WTC11 (cell line): ENCODE measurements around the gene PNPLA6. TPM values are rescaled to one million over a fixed set of nuclear protein-coding genes. Genes with fewer than 3 reads are reported as not detected.

Experiments
- ATAC-seq: fragments of 200-7000 bp; cut with Tn5 transposase; 2 replicates; pipeline ENCODE4 v1.10.0; 2021; ENCODE audit warnings: mild to moderate bottlenecking, moderate library complexity
- CTCF ChIA-PET: fragments of 300-600 bp; sonication (Branson Sonifier 250); formaldehyde crosslinking; loops from one replicate; lab custom pipeline; 2021; ENCODE audit warnings: antibody characterized with exemption; lab: Charles Lee
- POLR2A ChIA-PET: fragments of 350-600 bp; sonication (Branson Sonifier 250); formaldehyde crosslinking; loops from one replicate; lab custom pipeline; 2021; ENCODE audit warnings: antibody characterized with exemption; lab: Charles Lee
- DNase-seq: peaks from one replicate; pipeline ENCODE4 v3.0.0; 2021; ENCODE audit warnings: low spot score
- H3K27ac Mint-ChIP-seq: 2 replicates; pipeline ENCODE4 v1.8.0; 2021; ENCODE audit warnings: mixed read lengths
- H3K27me3 Mint-ChIP-seq: 2 replicates; pipeline ENCODE4 v1.8.0; 2021; ENCODE audit warnings: low read depth, mild to moderate bottlenecking, moderate library complexity, mixed read lengths
- H3K36me3 Mint-ChIP-seq: 2 replicates; pipeline ENCODE4 v1.8.0; 2021; ENCODE audit warnings: mixed read lengths
- H3K4me1 Mint-ChIP-seq: 2 replicates; pipeline ENCODE4 v1.8.0; 2022; ENCODE audit warnings: mixed read lengths
- H3K4me3 Mint-ChIP-seq: 2 replicates; pipeline ENCODE4 v1.8.0; 2021; ENCODE audit warnings: mild to moderate bottlenecking, moderate library complexity, mixed read lengths
- H3K9me3 Mint-ChIP-seq: 2 replicates; pipeline ENCODE4 v1.8.0; 2021; ENCODE audit warnings: mixed read lengths
- CBFB ChIP-seq: sonication (generic); formaldehyde crosslinking; IDR thresholded peaks from 2 replicates; pipeline ENCODE4 v1.8.1; 2022; ENCODE audit warnings: mild to moderate bottlenecking, low read depth, missing genetic modification reagents
- CREM ChIP-seq: sonication (generic); formaldehyde crosslinking; IDR thresholded peaks from 2 replicates; pipeline ENCODE4 v1.8.1; 2022; ENCODE audit warnings: mild to moderate bottlenecking, missing genetic modification reagents, moderate library complexity
- ELF4 ChIP-seq: sonication (generic); formaldehyde crosslinking; IDR thresholded peaks from 2 replicates; pipeline ENCODE4 v1.8.1; 2022; ENCODE audit warnings: low read depth, mild to moderate bottlenecking, moderate library complexity, missing genetic modification reagents
- GRHL2 ChIP-seq: fragments of 250-450 bp; sonication (Bioruptor Pico); IDR thresholded peaks from 2 replicates; pipeline ENCODE4 v1.8.0; 2022; ENCODE audit warnings: mild to moderate bottlenecking, moderate library complexity; ENCODE audit not compliant: insufficient replicate concordance, severe bottlenecking
- HMGA2 ChIP-seq: fragments of 250-450 bp; sonication (Bioruptor Pico); IDR thresholded peaks from 2 replicates; pipeline ENCODE4 v1.4.0; 2021; ENCODE audit warnings: mild to moderate bottlenecking, moderate library complexity
- IRF2 ChIP-seq: sonication (generic); formaldehyde crosslinking; IDR thresholded peaks from 2 replicates; pipeline ENCODE4 v1.8.0; 2022; ENCODE audit warnings: low read depth, missing genetic modification reagents, borderline replicate concordance
- KAT7 ChIP-seq: sonication (generic); formaldehyde crosslinking; IDR thresholded peaks from 2 replicates; pipeline ENCODE4 v1.8.1; 2023; ENCODE audit warnings: missing genetic modification reagents, mild to moderate bottlenecking, borderline replicate concordance
- NFE2L1 ChIP-seq: sonication (generic); formaldehyde crosslinking; IDR thresholded peaks from 2 replicates; pipeline ENCODE4 v1.8.1; 2023; ENCODE audit warnings: missing genetic modification reagents
- NFYB ChIP-seq: sonication (generic); formaldehyde crosslinking; conservative IDR thresholded peaks from 2 replicates; pipeline ENCODE4 v1.8.0; 2022; ENCODE audit warnings: low read depth, missing genetic modification reagents
- NR3C1 ChIP-seq: sonication (generic); formaldehyde crosslinking; conservative IDR thresholded peaks from 2 replicates; pipeline ENCODE4 v1.8.1; 2023; ENCODE audit warnings: low read depth, mild to moderate bottlenecking, missing genetic modification reagents
- RELA ChIP-seq: sonication (generic); formaldehyde crosslinking; IDR thresholded peaks from 2 replicates; pipeline ENCODE4 v1.8.1; 2022; ENCODE audit warnings: missing genetic modification reagents, mild to moderate bottlenecking, borderline replicate concordance
- SMAD3 ChIP-seq: sonication (generic); formaldehyde crosslinking; IDR thresholded peaks from 2 replicates; pipeline ENCODE4 v1.8.0; 2022; ENCODE audit warnings: missing genetic modification reagents, mild to moderate bottlenecking, borderline replicate concordance
- SOX15 ChIP-seq: fragments of 250-450 bp; sonication (Bioruptor Pico); IDR thresholded peaks from 2 replicates; pipeline ENCODE4 v1.9.0; 2021; ENCODE audit warnings: mild to moderate bottlenecking
- ZBTB21 ChIP-seq: sonication (generic); formaldehyde crosslinking; IDR thresholded peaks from 2 replicates; pipeline ENCODE4 v1.8.1; 2023; ENCODE audit warnings: mild to moderate bottlenecking, missing genetic modification reagents, borderline replicate concordance
- ZNF121 ChIP-seq: sonication (generic); formaldehyde crosslinking; IDR thresholded peaks from 2 replicates; pipeline ENCODE4 v1.8.0; 2023; ENCODE audit warnings: missing genetic modification reagents
- ZNF416 ChIP-seq: fragments of 250-450 bp; sonication (Bioruptor Pico); IDR thresholded peaks from 2 replicates; pipeline ENCODE4 v1.9.0; 2021; ENCODE audit warnings: mild to moderate bottlenecking, inconsistent platforms
- total RNA-seq: library from RNA; stranded (reverse); gene quantifications from 3 replicates; pipeline ENCODE4 v1.2.3, GENCODE V29; 2021
- TF ChIP-seq, protein P1 (sequence below): fragments of 250-450 bp; sonication (Bioruptor Pico); IDR thresholded peaks from 2 replicates; pipeline ENCODE4 v1.9.0; 2021; ENCODE audit warnings: mild to moderate bottlenecking, borderline replicate concordance
- TF ChIP-seq, protein P2 (sequence below): sonication (generic); formaldehyde crosslinking; IDR thresholded peaks from 2 replicates; pipeline ENCODE4 v1.8.0; 2023; ENCODE audit warnings: mild to moderate bottlenecking, missing genetic modification reagents
- TF ChIP-seq, protein P3 (sequence below): sonication (generic); formaldehyde crosslinking; IDR thresholded peaks from 2 replicates; pipeline ENCODE4 v1.8.1; 2022; ENCODE audit warnings: mild to moderate bottlenecking, moderate library complexity, missing genetic modification reagents
- TF ChIP-seq, protein P4 (sequence below): sonication (generic); formaldehyde crosslinking; conservative IDR thresholded peaks from 2 replicates; pipeline ENCODE4 v1.8.1; 2022; ENCODE audit warnings: mild to moderate bottlenecking, missing genetic modification reagents
- TF ChIP-seq, protein P5 (sequence below): sonication (generic); formaldehyde crosslinking; IDR thresholded peaks from 2 replicates; pipeline ENCODE4 v1.8.0; 2022; ENCODE audit warnings: mild to moderate bottlenecking, missing genetic modification reagents
- TF ChIP-seq, protein P6 (sequence below): sonication (generic); formaldehyde crosslinking; IDR thresholded peaks from 2 replicates; pipeline ENCODE4 v1.8.1; 2023; ENCODE audit warnings: mild to moderate bottlenecking, missing genetic modification reagents, moderate library complexity

Gene PNPLA6
- total RNA-seq, 1 experiment from 2014 or later = 149 TPM

DNA sequence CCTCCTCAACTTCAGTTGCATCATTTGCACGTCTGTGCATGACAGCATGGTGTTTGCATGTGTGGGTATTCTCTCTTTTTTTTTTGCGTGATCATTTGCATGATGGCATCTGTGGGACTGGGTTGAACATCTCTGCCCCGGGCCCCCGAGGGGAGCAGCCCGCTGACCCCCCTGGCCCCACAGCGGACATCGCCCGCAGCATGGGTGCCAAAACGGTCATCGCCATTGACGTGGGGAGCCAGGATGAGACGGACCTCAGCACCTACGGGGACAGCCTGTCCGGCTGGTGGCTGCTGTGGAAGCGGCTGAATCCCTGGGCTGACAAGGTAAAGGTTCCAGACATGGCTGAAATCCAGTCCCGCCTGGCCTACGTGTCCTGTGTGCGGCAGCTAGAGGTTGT is 23.1 kb downstream of the PNPLA6 start:
- Mint-ChIP-seq H3K4me1 (no peaks in the 10 kb centered on the region; the same call in 1 of the 2 replicates), H3K27me3 (no peaks in the 10 kb centered on the region; the same call in 1 of the 2 replicates), H3K36me3 (peaks cover 23% of the 10 kb centered on the region)
- ATAC-seq = no peak
- CTCF ChIA-PET = interaction anchor here (2.3 kb wide), 1 partner anchor 10 kb away, joined by 18 read pairs; no protein-coding TSS in a partner anchor
- no peak for TF ChIP-seq RELA (CRISPR knock-in tag)
- no peak for TF ChIP-seq CREM (CRISPR knock-in tag)
- TF ChIP-seq NFE2L1 = no peak
- TF ChIP-seq CBFB (CRISPR knock-in tag) = no peak
- no peak for TF ChIP-seq GRHL2 (CRISPR knock-in tag)
- TF ChIP-seq, protein P1, sequence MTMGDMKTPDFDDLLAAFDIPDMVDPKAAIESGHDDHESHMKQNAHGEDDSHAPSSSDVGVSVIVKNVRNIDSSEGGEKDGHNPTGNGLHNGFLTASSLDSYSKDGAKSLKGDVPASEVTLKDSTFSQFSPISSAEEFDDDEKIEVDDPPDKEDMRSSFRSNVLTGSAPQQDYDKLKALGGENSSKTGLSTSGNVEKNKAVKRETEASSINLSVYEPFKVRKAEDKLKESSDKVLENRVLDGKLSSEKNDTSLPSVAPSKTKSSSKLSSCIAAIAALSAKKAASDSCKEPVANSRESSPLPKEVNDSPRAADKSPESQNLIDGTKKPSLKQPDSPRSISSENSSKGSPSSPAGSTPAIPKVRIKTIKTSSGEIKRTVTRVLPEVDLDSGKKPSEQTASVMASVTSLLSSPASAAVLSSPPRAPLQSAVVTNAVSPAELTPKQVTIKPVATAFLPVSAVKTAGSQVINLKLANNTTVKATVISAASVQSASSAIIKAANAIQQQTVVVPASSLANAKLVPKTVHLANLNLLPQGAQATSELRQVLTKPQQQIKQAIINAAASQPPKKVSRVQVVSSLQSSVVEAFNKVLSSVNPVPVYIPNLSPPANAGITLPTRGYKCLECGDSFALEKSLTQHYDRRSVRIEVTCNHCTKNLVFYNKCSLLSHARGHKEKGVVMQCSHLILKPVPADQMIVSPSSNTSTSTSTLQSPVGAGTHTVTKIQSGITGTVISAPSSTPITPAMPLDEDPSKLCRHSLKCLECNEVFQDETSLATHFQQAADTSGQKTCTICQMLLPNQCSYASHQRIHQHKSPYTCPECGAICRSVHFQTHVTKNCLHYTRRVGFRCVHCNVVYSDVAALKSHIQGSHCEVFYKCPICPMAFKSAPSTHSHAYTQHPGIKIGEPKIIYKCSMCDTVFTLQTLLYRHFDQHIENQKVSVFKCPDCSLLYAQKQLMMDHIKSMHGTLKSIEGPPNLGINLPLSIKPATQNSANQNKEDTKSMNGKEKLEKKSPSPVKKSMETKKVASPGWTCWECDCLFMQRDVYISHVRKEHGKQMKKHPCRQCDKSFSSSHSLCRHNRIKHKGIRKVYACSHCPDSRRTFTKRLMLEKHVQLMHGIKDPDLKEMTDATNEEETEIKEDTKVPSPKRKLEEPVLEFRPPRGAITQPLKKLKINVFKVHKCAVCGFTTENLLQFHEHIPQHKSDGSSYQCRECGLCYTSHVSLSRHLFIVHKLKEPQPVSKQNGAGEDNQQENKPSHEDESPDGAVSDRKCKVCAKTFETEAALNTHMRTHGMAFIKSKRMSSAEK = no peak
- no peak for TF ChIP-seq ZNF121 (CRISPR knock-in tag)
- TF ChIP-seq, protein P2, sequence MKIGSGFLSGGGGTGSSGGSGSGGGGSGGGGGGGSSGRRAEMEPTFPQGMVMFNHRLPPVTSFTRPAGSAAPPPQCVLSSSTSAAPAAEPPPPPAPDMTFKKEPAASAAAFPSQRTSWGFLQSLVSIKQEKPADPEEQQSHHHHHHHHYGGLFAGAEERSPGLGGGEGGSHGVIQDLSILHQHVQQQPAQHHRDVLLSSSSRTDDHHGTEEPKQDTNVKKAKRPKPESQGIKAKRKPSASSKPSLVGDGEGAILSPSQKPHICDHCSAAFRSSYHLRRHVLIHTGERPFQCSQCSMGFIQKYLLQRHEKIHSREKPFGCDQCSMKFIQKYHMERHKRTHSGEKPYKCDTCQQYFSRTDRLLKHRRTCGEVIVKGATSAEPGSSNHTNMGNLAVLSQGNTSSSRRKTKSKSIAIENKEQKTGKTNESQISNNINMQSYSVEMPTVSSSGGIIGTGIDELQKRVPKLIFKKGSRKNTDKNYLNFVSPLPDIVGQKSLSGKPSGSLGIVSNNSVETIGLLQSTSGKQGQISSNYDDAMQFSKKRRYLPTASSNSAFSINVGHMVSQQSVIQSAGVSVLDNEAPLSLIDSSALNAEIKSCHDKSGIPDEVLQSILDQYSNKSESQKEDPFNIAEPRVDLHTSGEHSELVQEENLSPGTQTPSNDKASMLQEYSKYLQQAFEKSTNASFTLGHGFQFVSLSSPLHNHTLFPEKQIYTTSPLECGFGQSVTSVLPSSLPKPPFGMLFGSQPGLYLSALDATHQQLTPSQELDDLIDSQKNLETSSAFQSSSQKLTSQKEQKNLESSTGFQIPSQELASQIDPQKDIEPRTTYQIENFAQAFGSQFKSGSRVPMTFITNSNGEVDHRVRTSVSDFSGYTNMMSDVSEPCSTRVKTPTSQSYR = no peak
- TF ChIP-seq, protein P3, sequence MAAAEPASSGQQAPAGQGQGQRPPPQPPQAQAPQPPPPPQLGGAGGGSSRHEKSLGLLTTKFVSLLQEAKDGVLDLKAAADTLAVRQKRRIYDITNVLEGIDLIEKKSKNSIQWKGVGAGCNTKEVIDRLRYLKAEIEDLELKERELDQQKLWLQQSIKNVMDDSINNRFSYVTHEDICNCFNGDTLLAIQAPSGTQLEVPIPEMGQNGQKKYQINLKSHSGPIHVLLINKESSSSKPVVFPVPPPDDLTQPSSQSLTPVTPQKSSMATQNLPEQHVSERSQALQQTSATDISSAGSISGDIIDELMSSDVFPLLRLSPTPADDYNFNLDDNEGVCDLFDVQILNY (CRISPR knock-in tag) = no peak
- TF ChIP-seq ELF4 = no peak
- TF ChIP-seq IRF2 (CRISPR knock-in tag) = no peak
- TF ChIP-seq, protein P4, sequence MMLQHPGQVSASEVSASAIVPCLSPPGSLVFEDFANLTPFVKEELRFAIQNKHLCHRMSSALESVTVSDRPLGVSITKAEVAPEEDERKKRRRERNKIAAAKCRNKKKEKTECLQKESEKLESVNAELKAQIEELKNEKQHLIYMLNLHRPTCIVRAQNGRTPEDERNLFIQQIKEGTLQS (CRISPR knock-in tag) = no peak
- no peak for TF ChIP-seq ZNF416
- TF ChIP-seq NR3C1 (CRISPR knock-in tag) = no peak
- no peak for TF ChIP-seq SMAD3
- TF ChIP-seq NFYB (CRISPR knock-in tag) = no peak
- TF ChIP-seq, protein P5, sequence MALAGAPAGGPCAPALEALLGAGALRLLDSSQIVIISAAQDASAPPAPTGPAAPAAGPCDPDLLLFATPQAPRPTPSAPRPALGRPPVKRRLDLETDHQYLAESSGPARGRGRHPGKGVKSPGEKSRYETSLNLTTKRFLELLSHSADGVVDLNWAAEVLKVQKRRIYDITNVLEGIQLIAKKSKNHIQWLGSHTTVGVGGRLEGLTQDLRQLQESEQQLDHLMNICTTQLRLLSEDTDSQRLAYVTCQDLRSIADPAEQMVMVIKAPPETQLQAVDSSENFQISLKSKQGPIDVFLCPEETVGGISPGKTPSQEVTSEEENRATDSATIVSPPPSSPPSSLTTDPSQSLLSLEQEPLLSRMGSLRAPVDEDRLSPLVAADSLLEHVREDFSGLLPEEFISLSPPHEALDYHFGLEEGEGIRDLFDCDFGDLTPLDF (CRISPR knock-in tag) = no peak
- TF ChIP-seq, all 79 proteins: peak for 0
- H3K9me3 Mint-ChIP-seq = no peaks in the 10 kb centered on the region
- no peak overlapping the region for H3K27ac Mint-ChIP-seq
- no peak overlapping the region for H3K4me3 Mint-ChIP-seq
- POLR2A ChIA-PET = no interaction called here
- DNase-seq = no peak

DNA sequence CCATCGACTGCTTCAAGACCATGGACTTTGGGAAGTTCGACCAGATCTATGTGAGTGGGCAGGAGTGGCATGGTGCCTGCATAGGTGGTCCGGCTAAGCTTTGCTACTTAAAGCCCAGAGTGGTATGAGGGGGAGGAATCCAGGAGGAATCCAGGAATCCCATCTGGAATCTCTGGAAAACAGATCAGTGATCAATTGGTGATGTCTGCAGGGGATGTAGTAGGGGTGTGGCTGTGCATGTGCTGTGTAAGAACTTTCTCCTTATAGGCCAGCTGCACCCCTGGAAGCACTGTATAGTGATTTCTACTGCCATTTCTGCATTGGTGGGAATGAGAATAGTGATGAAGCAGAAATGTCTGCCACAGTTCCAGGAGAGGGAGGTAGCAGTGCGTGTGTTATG is 23.6 kb downstream of the PNPLA6 start:
- no peaks in the 10 kb centered on the region for H3K9me3 Mint-ChIP-seq

More for the DNA sequence above, 23.6 kb downstream of the PNPLA6 start:
- TF ChIP-seq KAT7 = no peak
- no peak for TF ChIP-seq HMGA2 (CRISPR knock-in tag)
- TF ChIP-seq SOX15 (CRISPR knock-in tag) = no peak
- TF ChIP-seq ZBTB21 (CRISPR knock-in tag) = no peak
- TF ChIP-seq CREM (CRISPR knock-in tag) = no peak
- TF ChIP-seq, protein P6, sequence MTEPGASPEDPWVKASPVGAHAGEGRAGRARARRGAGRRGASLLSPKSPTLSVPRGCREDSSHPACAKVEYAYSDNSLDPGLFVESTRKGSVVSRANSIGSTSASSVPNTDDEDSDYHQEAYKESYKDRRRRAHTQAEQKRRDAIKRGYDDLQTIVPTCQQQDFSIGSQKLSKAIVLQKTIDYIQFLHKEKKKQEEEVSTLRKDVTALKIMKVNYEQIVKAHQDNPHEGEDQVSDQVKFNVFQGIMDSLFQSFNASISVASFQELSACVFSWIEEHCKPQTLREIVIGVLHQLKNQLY = no peak
- TF ChIP-seq IRF2 (CRISPR knock-in tag) = no peak
- Mint-ChIP-seq H3K27ac (no peak overlapping the region), H3K4me3 (no peak overlapping the region), H3K36me3 (peaks cover 23% of the 10 kb centered on the region), H3K4me1 (no peaks in the 10 kb centered on the region; the same call in 1 of the 2 replicates), H3K27me3 (no peaks in the 10 kb centered on the region; the same call in 1 of the 2 replicates)
- no peak for DNase-seq
- ChIA-PET CTCF (interaction anchor here (2.3 kb wide), 1 partner anchor 9 kb away, joined by 18 read pairs; no protein-coding TSS in a partner anchor), POLR2A (no interaction called here)
- ATAC-seq = no peak
